ENCODE data around the gene SH3TC2.
A peak's percentile ranks its signal among the peaks of the same experiment; 100 is the strongest.

Gene SH3TC2

DNA sequence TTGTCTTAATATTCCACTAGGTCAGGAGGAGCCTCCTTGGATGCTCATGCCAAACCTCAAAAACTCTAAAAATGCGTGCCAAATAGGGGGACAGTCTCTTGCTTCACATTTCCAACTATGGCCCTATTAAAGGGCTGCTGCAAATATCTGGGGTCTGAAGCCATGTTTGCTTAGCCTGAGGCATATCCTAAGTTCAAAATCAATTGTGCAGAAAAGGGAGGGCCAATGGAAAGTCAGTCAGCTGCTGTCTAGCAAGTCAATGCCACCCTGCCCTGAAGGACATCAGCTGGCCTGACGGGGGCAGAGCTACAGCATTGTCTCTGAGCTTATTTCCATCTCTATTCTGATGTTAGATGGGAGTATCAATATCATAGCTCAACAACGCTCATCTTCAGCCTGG lies 93.6 kb downstream of the SH3TC2 start:
- DNase-seq, result peak; percentile 31

DNA sequence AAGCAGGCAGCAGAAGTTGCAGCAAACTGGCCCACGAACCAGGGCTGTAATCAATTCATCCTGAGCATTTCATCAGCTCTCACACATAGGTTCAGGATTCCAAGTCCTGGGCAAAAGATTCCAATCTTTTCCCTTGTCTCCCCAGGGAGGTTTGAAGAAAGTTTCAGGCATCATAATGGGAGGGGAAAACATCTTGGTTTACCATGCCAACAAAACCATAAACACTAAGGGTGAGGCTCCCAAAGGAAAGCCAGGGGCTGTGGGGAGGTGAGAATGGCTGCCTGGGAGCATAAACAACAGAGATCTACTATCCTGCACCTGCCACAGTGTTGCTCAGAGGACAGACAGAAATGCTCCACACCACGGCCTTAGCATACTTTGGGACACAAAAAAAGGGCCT lies 94.6 kb downstream of the SH3TC2 start:
- no peak for DNase-seq

DNA sequence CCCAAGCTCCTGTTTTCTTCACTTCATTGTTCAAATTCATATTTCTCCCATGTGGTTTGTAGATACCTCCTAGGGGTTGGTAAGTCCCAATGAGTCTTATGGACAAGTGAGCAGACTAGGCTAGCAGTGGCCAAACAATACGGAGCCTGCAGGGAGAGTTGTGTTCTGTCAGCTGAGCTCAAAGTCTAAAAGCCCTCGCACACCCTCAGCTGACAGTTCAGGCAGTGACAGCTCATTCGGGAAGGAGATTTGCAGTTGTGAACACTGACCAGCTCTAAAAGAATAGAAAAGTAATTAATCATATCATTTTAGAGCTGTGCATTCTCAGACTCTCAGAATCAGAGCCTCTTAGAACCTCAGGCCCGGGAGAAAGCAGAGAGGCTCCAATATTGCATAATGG lies 95.1 kb downstream of the SH3TC2 start:
- DNase-seq, result no peak

DNA sequence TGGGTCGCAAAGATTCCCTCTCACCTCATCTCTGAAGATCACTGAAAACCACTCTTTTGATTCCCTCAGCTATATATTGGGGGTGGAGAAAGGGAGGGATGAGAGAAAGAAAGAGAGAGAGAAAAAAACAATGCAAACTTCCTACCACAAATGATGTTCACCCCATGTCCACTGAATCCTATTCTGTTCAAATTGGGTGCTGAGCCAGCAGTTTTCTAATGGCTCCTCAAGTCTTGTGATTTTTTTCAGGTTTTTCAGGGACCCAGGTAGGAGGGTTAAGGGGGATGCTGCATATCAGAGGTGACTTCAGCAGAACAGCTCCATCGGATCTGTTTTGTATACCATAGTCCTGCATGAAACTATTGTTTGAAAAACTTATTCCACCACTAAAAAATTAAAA lies 95.9 kb downstream of the SH3TC2 start:
- DNase-seq, result no peak

DNA sequence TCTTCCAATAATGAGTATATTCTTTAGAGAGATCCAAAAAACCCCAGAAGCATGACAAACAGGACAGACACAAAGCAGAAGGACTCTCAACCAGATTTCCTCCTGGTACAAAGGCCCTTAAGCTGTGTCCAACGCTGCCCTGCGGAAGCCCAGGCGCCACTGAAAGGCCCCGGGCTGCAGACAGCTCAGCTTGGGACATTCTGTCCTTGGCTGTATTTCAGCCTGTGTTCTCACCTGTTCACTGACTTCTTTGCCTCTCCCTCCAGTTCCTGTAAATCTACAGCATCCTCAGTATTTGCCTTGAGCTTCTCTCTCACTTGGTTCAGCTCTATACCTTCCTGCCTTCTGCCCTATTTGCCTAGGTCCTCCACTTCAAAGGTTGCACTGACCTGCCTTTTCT lies 96.5 kb downstream of the SH3TC2 start:
- no peak for DNase-seq

DNA sequence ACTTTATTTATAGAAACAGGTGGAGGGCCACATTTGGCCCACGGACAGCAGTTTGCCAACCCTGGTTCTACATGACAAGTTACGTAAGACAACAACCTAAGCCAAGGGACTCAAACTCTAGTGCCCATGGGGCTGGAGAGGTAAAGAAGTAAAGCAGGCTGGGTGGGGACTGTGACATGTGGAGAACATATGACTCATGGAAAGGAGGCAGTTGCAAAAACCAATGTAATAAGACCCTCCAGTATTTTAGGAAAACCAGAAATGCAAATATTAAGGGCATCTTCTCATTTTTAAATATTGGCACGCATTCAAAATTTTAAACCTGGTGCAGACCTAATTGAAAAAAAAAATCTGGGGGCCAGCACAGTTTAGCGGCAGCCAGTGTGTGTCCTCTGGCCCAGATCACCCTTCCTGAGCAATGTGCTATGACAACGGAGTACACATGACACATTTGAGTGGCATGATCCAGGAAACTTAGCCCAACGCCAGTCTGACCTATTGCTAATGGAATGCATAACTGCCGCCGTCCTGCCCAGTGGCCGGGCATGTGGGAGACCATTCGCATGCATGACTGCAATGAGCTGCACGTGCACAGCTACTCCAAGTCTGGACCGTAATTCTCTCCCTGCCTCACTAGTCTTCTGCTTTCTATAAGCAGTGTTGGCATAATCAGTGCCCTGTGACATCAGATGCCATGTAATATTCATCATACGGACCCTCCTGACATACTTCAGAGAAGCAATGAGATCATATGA lies 97.2 kb downstream of the SH3TC2 start:
- DNase-seq, result peak; percentile 93

DNA sequence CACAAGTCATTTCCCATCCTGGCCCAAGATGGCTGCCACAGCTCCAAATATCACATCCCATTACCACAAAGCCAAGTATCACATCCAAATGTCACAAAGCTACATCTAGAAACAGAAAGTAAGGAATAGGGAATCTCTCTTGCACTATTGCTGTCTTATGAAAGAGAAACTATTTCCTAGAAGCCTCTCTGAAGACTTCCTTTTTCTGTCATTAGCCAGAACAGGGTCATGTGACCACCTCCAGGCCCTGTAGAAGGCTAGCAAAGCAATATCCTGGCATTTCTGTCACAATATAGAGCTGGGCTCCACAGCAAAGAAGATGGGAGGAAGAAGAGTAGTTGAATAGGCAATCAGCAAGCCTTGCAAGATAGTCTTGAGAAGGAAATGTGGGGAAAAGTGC lies 99.2 kb downstream of the SH3TC2 start:
- DNase-seq, result no peak

DNA sequence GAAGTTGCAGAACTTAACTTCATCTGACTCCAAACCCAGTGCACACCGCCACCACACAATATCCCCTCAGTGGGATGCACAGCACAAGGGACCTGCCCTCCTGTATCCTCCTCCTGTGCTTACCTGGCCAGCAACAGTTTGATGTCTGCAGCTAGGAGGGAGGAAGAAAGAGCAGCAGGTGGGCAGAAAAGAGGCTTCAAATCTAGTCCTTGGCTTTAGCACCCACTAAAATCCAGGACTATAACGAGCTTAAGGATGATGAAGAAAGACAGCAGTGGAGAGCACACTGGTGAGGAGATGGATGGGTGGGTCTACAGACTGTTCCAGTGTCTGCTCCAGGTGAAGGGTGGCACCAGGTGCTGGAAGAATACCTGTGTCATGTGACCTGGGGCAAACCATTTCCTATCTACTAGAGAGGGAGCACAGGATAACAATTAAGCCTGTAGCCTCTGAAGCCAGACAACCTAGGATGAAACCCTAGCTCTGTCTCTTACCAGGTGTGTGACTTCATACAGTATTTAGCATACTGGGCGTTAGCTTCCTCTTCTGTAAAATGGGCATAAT lies 100.0 kb downstream of the SH3TC2 start:
- DNase-seq, result no peak

DNA sequence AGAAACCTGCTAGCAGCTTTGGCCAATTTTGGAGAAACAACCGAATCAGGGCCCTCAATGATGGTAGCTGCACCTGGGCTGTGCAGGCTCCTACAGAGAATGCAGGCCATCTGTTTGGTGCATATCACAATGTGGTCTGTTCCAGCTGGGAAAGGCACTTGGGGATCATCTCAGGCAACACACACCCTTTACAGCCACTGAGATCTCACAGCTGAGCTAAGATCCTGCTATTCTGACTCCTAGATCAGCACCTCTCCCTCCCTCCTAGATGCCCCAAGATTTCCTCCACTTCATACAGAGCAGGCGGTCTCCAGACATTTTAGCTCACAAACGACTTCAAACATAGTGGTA lies 100.7 kb downstream of the SH3TC2 start:
- DNase-seq, result no peak

DNA sequence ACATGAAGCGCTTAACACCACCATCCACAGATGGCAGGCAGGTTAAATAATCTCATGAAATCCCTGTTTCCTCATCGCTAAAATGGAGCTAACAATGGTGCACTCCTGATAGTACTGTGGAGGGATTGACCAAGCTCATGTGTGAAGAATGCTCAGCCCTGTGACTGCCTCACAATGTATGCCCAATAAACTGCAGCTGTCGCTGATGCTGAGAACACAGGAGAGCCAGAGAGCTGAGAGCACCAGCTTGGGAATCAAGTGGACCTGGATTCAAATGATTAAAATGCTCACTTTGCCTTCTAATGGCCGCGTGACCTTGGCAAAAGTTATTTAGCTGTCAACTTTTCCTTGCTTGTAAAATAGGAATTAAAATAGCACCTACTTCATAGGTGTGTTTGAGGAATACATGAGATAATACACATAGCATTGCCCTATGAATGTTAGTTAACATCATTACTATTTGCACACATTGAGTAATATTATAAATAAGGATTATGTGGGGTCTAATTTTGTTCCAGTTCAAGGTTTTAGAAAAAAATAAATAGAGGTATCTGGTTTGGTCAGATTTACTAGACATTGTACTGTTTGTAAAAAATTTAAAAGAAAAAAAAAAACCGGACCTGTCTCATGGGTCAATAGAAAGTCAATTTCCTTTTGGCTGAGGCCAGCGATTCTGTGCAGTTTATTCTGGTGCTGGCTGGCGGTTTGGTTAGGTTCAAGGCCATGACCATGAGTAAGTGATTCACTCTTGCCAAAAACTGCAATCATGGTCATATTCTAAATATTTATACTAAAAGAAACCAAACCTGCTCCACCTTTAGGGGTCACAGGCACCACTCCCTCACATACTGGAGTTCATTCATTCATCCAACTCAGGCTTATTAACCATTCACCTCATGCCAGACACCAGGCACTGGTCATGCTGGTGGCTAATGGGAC lies 101.3 kb downstream of the SH3TC2 start:
- no peak for DNase-seq

DNA sequence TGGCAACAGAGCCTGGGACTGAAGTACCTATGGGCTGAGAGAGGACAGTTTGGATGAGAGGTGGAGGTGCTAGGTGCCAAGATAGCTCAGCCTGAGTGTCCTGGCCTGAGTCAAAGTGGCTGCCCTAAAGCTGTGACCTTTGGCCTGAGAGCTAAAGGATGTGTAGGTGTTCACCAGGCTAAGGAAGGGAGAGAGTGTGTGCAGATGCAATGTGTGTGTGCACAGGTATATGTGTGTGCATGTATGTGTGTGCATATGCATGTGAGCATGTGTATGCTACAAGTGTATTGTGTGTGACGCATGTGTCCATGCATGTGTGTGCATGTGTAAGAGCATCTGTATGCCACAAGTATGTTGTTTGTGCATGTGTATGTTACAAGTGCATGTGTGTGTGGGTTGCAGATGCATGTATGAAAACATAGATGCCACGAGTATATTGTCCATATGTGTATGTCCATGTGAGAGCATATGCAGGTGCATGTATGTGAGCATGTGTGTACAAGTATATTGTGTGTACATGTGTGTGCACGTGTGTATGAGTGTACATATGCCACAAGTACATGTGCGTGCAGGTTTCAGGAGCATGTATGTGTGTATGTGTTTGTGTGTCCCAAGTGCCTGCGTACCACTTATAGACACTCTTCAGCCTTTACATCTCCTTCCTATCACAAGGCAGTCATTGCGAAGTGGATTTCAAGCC lies 102.6 kb downstream of the SH3TC2 start:
- DNase-seq, result no peak

DNA sequence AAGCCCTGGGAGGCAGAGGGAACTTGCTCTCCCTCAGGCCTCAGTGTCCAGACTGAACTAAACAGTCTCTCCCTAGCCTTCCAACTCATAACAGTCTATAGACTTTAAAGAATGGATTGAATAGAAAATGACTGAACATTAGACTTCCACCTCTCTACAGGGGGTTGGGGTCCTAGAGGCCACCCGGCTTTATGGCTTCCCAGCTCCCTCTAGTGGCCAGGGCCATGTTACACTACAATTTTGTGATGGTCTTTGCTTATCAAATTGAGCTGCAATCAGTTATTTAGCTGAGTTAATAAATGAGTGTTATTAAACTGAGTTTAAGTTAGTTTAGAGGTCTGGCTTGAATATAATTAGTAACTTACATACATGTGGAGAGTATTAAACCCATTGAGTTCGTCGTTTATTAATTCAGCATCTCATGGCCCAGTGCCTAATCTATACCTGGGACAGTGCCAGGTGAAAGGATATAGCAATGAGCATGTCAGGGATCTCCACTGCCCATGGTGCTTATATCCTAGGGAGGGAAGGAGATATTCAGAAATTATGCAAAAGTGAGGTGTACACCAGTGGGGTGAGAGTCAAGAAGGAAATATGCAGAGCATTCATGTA lies 105.2 kb downstream of the SH3TC2 start:
- DNase-seq, result peak; percentile 31

DNA sequence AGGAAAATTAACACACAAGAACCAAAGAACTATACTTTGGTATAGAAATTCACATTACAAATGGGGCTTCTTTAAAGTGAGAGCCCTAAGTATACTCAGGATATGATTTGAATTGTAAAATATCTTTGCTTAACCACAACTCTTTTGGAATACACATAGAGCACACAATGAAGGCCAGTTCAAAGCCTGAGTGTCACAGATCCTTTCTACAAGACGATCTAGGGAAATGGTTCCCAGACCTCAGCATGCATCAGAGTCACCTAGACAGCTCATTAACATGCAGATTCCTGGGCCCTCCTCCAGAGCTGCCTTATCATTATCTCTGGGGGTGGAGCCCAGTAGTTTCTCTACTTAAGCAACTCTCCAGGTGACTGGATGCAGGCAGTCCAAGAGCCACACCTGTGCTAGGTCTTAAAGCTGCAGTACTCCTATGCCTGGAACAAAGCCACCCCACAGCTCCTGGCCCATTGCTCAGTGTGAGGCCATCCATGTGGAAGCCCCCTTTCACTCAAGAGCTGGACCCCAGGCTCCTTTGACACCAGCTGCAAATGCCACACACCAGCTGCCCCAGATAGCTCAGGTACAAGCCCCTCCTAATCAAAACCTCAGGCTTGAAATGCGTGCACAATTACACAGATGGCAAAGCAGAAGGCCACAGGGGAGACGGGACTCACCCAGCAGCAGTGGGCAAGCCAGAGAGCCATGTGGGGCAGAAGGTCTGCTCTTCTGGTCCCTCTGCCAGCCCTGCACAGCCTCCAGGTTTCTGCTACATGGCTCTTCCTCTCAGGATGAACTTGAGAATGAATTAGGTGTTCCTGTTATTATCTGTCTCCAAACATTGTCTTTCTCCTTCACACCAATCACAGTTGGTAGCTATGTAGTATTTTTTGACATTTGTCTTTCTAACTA lies 106.1 kb downstream of the SH3TC2 start:
- DNase-seq, result no peak

Measured in fibroblast of skin of abdomen (primary cell).